Activated B cell treated with CpG ODN at 0.5 μM for 24 hours (primary cell): ENCODE results near the gene MLH1. TPM values are rescaled to one million over a fixed set of nuclear protein-coding genes. Genes with fewer than 3 reads are reported as not detected.

Experiments used
- ATAC-seq: fragments of 200-7000 bp; cut with Tn5 transposase; one replicate; pipeline ENCODE4 v1.10.0; 2021; ENCODE audit warnings: low read depth, mild to moderate bottlenecking, moderate library complexity
- CTCF ChIA-PET: fragments of 350-600 bp; sonication (Branson Sonifier 250); formaldehyde crosslinking; loops from one replicate; lab custom pipeline; 2021; ENCODE audit warnings: antibody characterized with exemption; lab: Charles Lee
- POLR2A ChIA-PET: fragments of 350-600 bp; sonication (Branson Sonifier 250); formaldehyde crosslinking; loops from one replicate; lab custom pipeline; 2021; ENCODE audit warnings: antibody characterized with exemption; lab: Charles Lee
- DNase-seq: peaks from one replicate; pipeline ENCODE4 v3.0.0; 2022
- H3K27ac Mint-ChIP-seq: one replicate; pipeline ENCODE4 v1.8.0; 2020; ENCODE audit warnings: mixed read lengths
- H3K27me3 Mint-ChIP-seq: one replicate; pipeline ENCODE4 v1.8.0; 2021; ENCODE audit warnings: mixed read lengths
- H3K36me3 Mint-ChIP-seq: one replicate; pipeline ENCODE4 v1.8.0; 2021; ENCODE audit warnings: low read depth, mixed read lengths
- H3K4me1 Mint-ChIP-seq: one replicate; pipeline ENCODE4 v1.8.0; 2021; ENCODE audit warnings: mixed read lengths
- H3K4me3 Mint-ChIP-seq: one replicate; pipeline ENCODE4 v1.8.0; 2020; ENCODE audit warnings: mild to moderate bottlenecking, mixed read lengths
- H3K9me3 Mint-ChIP-seq: one replicate; pipeline ENCODE4 v1.8.0; 2020; ENCODE audit warnings: mixed read lengths
- intact Hi-C: fragments of 100-400 bp; cut with micrococcal nuclease; formaldehyde crosslinking; loops from one replicate; pipeline ENCODE4 v1.15.1; 2024
- total RNA-seq: library from RNA; stranded (reverse); gene quantifications from 2 replicates; pipeline ENCODE4 v1.2.3, GENCODE V29; 2022
- TF ChIP-seq, protein P1 (sequence below): fragments of 200-600 bp; IDR thresholded peaks from one replicate; pipeline ENCODE4 v1.8.0; 2022; ENCODE audit warnings: antibody characterized with exemption, mild to moderate bottlenecking

The MLH1 gene
- total RNA-seq, 1 donor from 2014 or later = 46.2 TPM

GRCh38 chr3:36989568-36989967 lies 3.8 kb upstream of the MLH1 start:
- Mint-ChIP-seq H3K27ac (peak overlapping the region; percentile 79), H3K36me3 (peaks cover 52% of the 10 kb centered on the region), H3K4me1 (peaks cover 37% of the 10 kb centered on the region), H3K27me3 (no peaks in the 10 kb centered on the region), H3K4me3 (peak overlapping the region; percentile 80), H3K9me3 (no peaks in the 10 kb centered on the region)
- ChIA-PET POLR2A (interaction anchor here (0.8 to 1.9 kb wide), 10 partner anchors 20 to 188 kb away, joined by 3 to 24 read pairs (median 6); partner anchors contain the start of gene TRANK1), CTCF (interaction anchor here (0.7 to 1.7 kb wide), 5 partner anchors 11 to 121 kb away, joined by 3 to 12 read pairs (median 6); no protein-coding TSS in a partner anchor)
- intact Hi-C loops = no loop called here
- DNase-seq = no peak
- TF ChIP-seq, protein P1, sequence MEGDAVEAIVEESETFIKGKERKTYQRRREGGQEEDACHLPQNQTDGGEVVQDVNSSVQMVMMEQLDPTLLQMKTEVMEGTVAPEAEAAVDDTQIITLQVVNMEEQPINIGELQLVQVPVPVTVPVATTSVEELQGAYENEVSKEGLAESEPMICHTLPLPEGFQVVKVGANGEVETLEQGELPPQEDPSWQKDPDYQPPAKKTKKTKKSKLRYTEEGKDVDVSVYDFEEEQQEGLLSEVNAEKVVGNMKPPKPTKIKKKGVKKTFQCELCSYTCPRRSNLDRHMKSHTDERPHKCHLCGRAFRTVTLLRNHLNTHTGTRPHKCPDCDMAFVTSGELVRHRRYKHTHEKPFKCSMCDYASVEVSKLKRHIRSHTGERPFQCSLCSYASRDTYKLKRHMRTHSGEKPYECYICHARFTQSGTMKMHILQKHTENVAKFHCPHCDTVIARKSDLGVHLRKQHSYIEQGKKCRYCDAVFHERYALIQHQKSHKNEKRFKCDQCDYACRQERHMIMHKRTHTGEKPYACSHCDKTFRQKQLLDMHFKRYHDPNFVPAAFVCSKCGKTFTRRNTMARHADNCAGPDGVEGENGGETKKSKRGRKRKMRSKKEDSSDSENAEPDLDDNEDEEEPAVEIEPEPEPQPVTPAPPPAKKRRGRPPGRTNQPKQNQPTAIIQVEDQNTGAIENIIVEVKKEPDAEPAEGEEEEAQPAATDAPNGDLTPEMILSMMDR = no peak
- no peak for ATAC-seq

DNA sequence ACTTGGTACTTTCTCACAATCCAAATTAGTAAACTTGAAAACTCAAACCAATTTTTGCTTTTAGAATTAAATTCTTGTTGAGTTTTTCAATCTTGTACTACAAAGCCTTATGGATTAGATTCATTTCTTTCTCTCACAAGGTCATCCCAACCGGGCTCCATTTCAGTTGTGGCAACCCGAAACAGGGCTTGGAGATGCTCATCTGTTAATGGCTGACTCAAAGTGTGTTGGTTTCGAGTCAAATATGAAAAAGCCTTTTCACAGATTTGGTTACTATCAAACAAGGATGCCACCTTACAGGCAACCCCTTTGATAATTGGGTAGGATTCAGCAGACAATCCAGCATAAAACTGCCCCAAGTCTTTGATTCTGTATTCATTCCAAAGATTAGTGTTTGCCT lies 2.2 kb upstream of the MLH1 start:
- CTCF ChIA-PET = interaction anchor here (1.2 to 2.7 kb wide), 2 partner anchors 32 to 98 kb away, joined by 3 to 16 read pairs; no protein-coding TSS in a partner anchor
- Mint-ChIP-seq H3K9me3 (no peaks in the 10 kb centered on the region), H3K27me3 (no peaks in the 10 kb centered on the region), H3K4me1 (peaks cover 37% of the 10 kb centered on the region), H3K36me3 (peaks cover 44% of the 10 kb centered on the region), H3K4me3 (no peak overlapping the region), H3K27ac (no peak overlapping the region)
- POLR2A ChIA-PET = interaction anchor here (1.8 to 3.5 kb wide), 5 partner anchors 21 to 99 kb away, joined by 9 to 33 read pairs (median 18); partner anchors contain the start of gene TRANK1
- TF ChIP-seq, protein P1 = no peak
- intact Hi-C loops = no loop called here
- DNase-seq (no peak), ATAC-seq (no peak)

GRCh38 chr3:36991923-36992805 lies 1.2 kb upstream of the MLH1 start:
- ChIA-PET POLR2A (interaction anchor here (0.8 to 3.5 kb wide), 20 partner anchors 22 to 1173 kb away, joined by 3 to 33 read pairs (median 10); partner anchors contain the start of genes OXSR1 and TRANK1), CTCF (interaction anchor here (0.7 to 2.8 kb wide), 5 partner anchors 22 to 153 kb away, joined by 3 to 16 read pairs (median 5); no protein-coding TSS in a partner anchor)
- intact Hi-C loops = loop anchor here (2.0 kb wide), 1 partner anchor 1145 kb away; the partner anchor contains the start of gene ACAA1
- ATAC-seq (no peak), DNase-seq (no peak)
- Mint-ChIP-seq H3K36me3 (peaks cover 46% of the 10 kb centered on the region), H3K27ac (no peak overlapping the region), H3K9me3 (no peaks in the 10 kb centered on the region), H3K4me1 (peaks cover 37% of the 10 kb centered on the region), H3K4me3 (no peak overlapping the region), H3K27me3 (no peaks in the 10 kb centered on the region)
- TF ChIP-seq, protein P1 = no peak

GRCh38 chr3:36992806-36993325 lies 452 bp upstream of the MLH1 start, which contains the start of gene EPM2AIP1:
Gene EPM2AIP1, minus strand, starts transcription at chr3:36993131. Its CDS starts 54 bp downstream, at chr3:36993077.
- CTCF ChIA-PET = interaction anchor here (0.7 to 2.8 kb wide), 5 partner anchors 23 to 153 kb away, joined by 3 to 16 read pairs (median 5); no protein-coding TSS in a partner anchor
- peak; percentile 83 for DNase-seq
- peaks cover 35% of the 10 kb centered on the region for H3K4me1 Mint-ChIP-seq
- no peak within 1 kb of the TSS for H3K27ac Mint-ChIP-seq
- H3K36me3 Mint-ChIP-seq = peaks cover 46% of the 10 kb centered on the region
- H3K27me3 Mint-ChIP-seq = no peaks in the 10 kb centered on the region
- H3K4me3 Mint-ChIP-seq = no peak within 1 kb of the TSS
- TF ChIP-seq, protein P1 = no peak
- POLR2A ChIA-PET = interaction anchor here (0.8 to 3.5 kb wide), 23 partner anchors 18 to 1172 kb away, joined by 3 to 33 read pairs (median 5); partner anchors contain the start of genes ACAA1, OXSR1 and TRANK1
- ATAC-seq = peak; percentile 86
- intact Hi-C loops = loop anchor here (1.0 to 2.0 kb wide), 6 partner anchors 23 to 1144 kb away; partner anchors contain the start of genes ACAA1 and TRANK1
- H3K9me3 Mint-ChIP-seq = no peaks in the 10 kb centered on the region
